BJ (cell line): Measurements from ENCODE around the gene ADAM19. TPM values are rescaled to one million over a fixed set of nuclear protein-coding genes. Genes with fewer than 3 reads are reported as not detected.

ENCODE experiments used
- CTCF ChIA-PET: fragments of 350-600 bp; formaldehyde crosslinking; extraction: SDS; loops from one replicate; lab custom pipeline; 2021; ENCODE audit warnings: antibody characterized with exemption, inconsistent platforms; lab: Yijun Ruan, JAX
- POLR2A ChIA-PET: fragments of 300-600 bp; sonication (Branson Sonifier 250); formaldehyde crosslinking; extraction: SDS; loops from one replicate; lab custom pipeline; 2021; ENCODE audit warnings: antibody characterized with exemption; lab: Charles Lee
- DNase-seq: peaks from one replicate; pipeline ENCODE4 v3.0.0-alpha.2; 2011; ENCODE audit warnings: low read depth
- H3K27me3 ChIP-seq: 2 replicates; pipeline ENCODE4 v1.6.0; 2011; ENCODE audit warnings: low read length; ENCODE audit not compliant: control insufficient read depth, insufficient read depth
- H3K36me3 ChIP-seq: 2 replicates; pipeline ENCODE4 v1.5.1; 2011; ENCODE audit warnings: low read length; ENCODE audit not compliant: control insufficient read depth, insufficient read depth
- H3K4me3 ChIP-seq: 2 replicates; pipeline ENCODE4 v1.5.1; 2011; ENCODE audit warnings: low read depth, mild to moderate bottlenecking, control low read depth, low read length
- CTCF ChIP-seq: IDR thresholded peaks from 2 replicates; pipeline ENCODE4 v1.5.1; 2011; ENCODE audit warnings: low read depth, mild to moderate bottlenecking, control low read depth, inconsistent platforms, low read length, moderate library complexity; ENCODE audit not compliant: insufficient read depth
- polyA plus RNA-seq: library from polyadenylated mRNA; depleted of rRNA; stranded (reverse); fragments of >200 nt; gene quantifications from 2 replicates; pipeline ENCODE4 v1.2.3, GENCODE V29; 2011

ADAM19 gene
- polyA plus RNA-seq, 1 experiment, result 68.3 TPM

GRCh38 chr5:157446412-157446935, 129.1 kb downstream of the ADAM19 start:
- no peaks in the 10 kb centered on the region for H3K27me3 ChIP-seq
- ChIA-PET POLR2A (no interaction called here), CTCF (interaction anchor here (1.0 to 1.1 kb wide), 3 partner anchors 15 to 118 kb away, joined by 3 read pairs; no protein-coding TSS in a partner anchor)
- no peak for DNase-seq
- no peak for TF ChIP-seq CTCF
- H3K36me3 ChIP-seq, result no peaks in the 10 kb centered on the region
- no peak overlapping the region for H3K4me3 ChIP-seq

- H3K4me3 ChIP-seq, result no peak overlapping the region
- no peaks in the 10 kb centered on the region for H3K36me3 ChIP-seq
- no peaks in the 10 kb centered on the region for H3K27me3 ChIP-seq
- no peak for TF ChIP-seq CTCF
- POLR2A ChIA-PET, result no interaction called here
- DNase-seq, result no peak
- CTCF ChIA-PET, result interaction anchor here (1.1 kb wide), 1 partner anchor 14 kb away, joined by 3 read pairs; no protein-coding TSS in a partner anchor
Observed at GRCh38 chr5:157445745-157446411, 129.7 kb downstream of the ADAM19 start.

GRCh38 chr5:157444224-157444623, 131.4 kb downstream of the ADAM19 start:
- POLR2A ChIA-PET, result no interaction called here
- no peak for TF ChIP-seq CTCF
- CTCF ChIA-PET, result interaction anchor here (1.1 to 2.1 kb wide), 3 partner anchors 12 to 273 kb away, joined by 3 to 5 read pairs (median 5); no protein-coding TSS in a partner anchor

DNA sequence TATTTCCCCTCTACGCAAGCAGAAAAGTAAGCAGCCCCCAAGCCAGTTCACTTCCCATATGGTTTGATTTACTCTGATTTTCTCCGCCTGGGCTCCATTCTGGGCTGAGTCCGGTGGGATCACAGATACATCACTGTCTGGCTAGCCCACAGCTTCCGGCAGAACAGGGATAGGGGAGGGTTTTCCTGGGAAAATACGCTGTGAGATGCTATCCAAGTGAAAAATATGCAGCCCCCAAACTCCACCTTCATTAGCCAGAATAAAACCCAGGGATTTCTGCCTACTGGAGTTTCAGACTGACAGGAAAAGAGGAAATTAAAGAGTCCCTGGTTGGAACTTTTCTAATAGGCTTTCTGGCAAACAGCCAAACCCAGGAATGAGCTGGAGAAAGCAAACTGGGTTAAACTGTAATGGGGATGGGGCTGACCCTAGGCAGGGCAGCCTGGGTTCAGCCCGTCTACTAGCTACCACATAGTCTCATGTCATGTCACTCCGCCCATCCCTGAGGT, 132.5 kb downstream of the ADAM19 start:
- CTCF ChIA-PET, result interaction anchor here (1.2 to 2.1 kb wide), 2 partner anchors 11 to 17 kb away, joined by 3 to 5 read pairs; partner anchors contain the start of gene NIPAL4
- Histone ChIP-seq H3K36me3 (no peaks in the 10 kb centered on the region), H3K27me3 (no peaks in the 10 kb centered on the region), H3K4me3 (no peak overlapping the region)
- TF ChIP-seq CTCF, result no peak
- DNase-seq, result no peak
- POLR2A ChIA-PET, result no interaction called here

More at GRCh38 chr5:157444224-157444623, 131.4 kb downstream of the ADAM19 start:
- H3K4me3 ChIP-seq, result no peak overlapping the region
- no peak for DNase-seq
- no peaks in the 10 kb centered on the region for H3K27me3 ChIP-seq
- H3K36me3 ChIP-seq, result no peaks in the 10 kb centered on the region

- ChIA-PET CTCF (interaction anchor here (1.3 to 4.3 kb wide), 2 partner anchors 38 to 309 kb away, joined by 4 to 46 read pairs; partner anchors contain the start of gene LSM11), POLR2A (no interaction called here)
- no peak for DNase-seq
- Histone ChIP-seq H3K36me3 (no peaks in the 10 kb centered on the region), H3K4me3 (no peak overlapping the region), H3K27me3 (no peaks in the 10 kb centered on the region)
- TF ChIP-seq CTCF, result no peak
Observed at GRCh38 chr5:157434096-157434495, 141.5 kb downstream of the ADAM19 start.
